ENCODE data around the gene GRIK2.
"Not testable (repeated sequence)": the region's sequence is repeated elsewhere in the genome, so short reads cannot be mapped to it uniquely, and the experiment has no call there.

Gene GRIK2

GRCh38 chr6:101544286-101544685, 150.8 kb downstream of the GRIK2 start:
- no peak for DNase-seq

GRCh38 chr6:101545191-101545590, 151.7 kb downstream of the GRIK2 start:
- no peak for DNase-seq

- no peak for DNase-seq
These were observed 156.9 kb downstream of the GRIK2 start for GRCh38 chr6:101550451-101550850.

DNA sequence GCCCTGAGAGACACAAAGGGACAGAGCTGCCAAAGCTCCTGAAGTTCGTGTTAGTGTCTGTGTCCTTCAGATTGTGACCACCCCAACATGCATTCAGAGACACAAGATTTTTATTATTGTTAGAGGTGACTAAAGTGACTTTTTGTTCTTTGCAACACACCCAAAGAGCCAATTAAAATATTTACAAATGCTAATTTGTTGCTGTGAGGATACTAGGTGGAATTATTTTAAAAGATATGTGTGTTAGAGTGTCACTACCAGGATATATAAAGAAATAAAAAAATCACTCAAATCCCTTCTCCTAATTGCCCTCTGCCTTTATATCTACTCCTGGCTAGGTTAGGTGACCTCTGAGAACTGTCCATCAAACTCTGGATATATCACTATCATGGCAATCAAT, 160.7 kb downstream of the GRIK2 start:
- no peak for DNase-seq

DNA sequence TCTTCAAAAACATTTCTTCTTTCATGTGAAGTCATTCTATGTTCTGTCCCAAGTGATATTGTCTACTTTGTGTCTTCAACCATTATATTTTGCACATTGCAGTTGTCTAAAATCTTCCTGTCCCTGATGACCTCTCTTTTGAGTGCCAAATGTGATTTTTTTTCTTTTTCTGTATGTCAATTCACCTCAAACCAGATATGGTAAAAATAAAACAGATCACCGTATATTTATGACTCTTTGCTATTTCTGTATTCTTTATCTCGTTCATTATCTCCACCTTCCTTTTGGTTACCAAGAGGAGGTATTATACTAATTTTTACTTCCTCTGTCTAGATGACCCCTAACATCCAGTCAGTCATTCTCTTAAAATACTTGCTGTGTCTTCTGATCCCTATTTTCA, 165.2 kb downstream of the GRIK2 start:
- DNase-seq = no peak

DNA sequence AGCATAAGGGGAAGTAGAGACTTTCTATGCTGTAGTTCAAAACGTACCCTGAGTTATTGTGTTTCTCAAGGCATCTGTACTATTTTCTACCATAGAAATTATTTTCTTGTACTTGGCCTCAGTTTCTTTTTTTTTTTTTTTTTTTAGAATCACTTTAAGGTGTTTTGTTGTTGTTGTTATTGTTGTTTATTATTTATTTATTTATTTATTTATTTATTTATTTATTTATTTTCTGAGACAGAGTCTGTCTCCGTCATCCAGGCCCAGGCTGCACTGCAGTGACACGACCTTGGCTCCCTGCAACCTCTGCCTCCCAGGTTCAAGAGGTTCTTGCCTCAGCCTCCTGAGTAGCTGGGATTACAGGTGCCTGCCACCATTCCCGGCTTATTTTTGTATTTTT, 179.1 kb downstream of the GRIK2 start:
- no peak for DNase-seq

DNA sequence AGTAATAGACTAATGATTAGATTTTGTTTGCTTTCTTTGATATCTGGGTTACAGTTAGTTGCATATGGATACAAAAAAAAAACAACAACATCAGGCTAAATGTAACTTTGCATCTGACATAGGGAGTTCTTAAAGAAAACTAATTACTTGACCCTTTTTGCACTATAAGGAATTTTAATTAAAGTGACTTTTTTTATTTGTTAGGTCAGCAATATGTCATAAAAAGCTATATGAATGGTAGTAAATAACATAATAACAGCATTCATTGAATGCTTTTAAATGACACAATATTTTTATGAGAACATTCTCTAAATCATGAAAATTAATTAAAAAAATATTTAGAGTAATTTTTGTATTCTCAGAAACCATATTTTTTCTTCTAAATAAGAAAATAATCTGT, 183.6 kb downstream of the GRIK2 start:
- DNase-seq = no peak

- DNase-seq = no peak
These were observed 184.8 kb downstream of the GRIK2 start for GRCh38 chr6:101578306-101578705.

GRCh38 chr6:101582792-101583191, 189.3 kb downstream of the GRIK2 start:
- no peak for DNase-seq

- DNase-seq = no peak
These were observed 192.0 kb downstream of the GRIK2 start for GRCh38 chr6:101585501-101585900.

DNA sequence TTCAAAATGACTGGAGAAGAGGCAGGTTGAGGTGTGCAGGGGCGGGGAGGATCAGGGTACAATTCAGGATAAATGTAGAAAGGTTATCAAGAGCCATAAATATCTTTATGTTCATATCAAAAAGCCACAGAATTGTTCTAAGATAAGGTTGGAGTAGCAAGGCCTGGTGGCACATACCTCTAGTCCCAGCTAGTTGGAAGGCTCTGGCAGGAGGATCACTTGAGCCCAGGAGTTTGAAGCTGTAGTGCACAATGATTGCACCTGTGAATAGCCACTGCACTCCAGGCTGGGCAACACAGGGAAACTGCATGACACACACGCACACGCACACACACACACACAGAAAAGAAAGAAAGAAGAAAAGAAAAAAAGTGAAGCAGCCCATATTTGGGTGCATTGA, 194.8 kb downstream of the GRIK2 start:
- no peak for DNase-seq

DNA sequence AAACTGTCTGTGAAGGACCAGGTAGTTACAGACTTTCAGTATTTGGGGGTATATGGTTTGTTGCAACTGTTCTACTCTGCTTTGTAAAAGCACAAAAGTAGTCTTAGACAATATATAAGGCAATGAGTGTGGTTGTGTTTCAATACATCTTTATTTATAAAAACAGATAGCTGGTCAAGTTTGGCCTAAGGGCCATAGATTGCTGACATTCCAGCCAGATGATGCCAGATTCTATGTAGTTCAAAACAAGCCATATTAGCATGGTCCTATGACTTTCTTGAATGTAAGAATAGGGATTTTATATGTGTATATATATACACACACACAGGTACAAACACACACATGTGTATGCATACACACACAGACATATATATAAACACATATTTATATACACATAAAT, 201.8 kb downstream of the GRIK2 start:
- DNase-seq = no peak

- DNase-seq = no peak
These were observed 204.2 kb downstream of the GRIK2 start for GRCh38 chr6:101597693-101598092.

DNA sequence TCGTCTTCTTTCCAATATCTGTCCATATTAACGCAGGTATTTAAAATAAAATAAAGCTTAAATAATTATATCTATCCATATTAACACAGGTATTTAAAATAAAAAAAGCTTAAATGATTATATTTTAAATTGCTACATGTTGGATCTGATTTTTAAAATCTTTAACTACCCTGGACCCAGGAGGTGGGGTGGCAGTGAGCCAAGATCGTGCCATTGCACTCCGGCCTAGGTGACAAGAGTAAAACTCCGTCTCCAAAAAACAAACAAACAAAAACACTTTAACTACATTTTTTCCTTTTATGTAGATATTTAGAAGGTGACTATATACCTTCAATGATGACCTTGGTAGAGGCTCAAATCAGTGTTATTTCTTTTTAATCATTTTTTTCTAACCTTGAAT, 211.9 kb downstream of the GRIK2 start:
- no peak for DNase-seq

DNA sequence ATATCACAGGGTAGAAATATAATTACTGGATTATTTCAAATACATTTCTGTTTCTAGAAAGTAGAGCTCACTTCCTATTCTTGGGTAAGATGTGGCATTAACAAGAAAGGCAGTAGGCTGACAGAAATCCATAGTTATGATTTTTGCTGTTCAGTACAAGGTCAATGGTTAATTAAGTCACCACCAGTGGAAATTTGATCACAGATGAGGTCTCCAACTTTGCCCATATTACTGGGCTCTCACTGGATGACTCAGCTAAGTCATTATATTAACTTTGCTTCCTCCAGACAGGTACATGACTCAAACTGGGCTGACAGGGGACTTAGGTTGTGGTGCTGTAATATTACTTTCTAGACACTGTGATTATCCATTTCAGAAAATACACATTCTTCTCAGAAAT, 212.4 kb downstream of the GRIK2 start:
- DNase-seq = no peak

DNA sequence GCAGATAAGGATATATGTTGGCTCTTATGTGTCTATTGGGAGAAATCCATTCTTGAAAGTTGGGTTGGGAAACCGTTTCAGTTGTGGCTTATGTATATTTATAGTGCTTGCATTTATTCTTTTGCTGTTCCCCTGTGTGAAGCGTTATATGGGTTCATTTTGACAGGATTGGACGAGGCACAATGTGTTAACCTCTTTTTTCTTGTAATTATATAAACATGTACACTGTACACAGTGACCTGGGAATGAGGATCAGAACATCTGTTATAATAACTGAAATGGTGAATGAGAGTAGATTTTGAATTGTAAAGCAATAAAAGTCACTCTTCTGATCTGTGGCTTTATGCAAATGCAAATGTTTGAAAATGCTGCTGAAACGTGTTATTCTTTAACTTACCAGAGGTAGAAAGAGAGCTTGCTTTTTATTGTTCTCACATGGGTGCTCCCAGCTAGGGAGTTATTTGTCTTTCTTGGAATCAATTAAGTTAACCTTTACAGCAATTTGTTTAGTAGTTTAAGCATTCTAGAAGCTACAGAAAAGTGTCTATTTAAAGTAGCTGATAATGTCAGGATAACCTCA, 213.7 kb downstream of the GRIK2 start:
- no peak for DNase-seq

DNA sequence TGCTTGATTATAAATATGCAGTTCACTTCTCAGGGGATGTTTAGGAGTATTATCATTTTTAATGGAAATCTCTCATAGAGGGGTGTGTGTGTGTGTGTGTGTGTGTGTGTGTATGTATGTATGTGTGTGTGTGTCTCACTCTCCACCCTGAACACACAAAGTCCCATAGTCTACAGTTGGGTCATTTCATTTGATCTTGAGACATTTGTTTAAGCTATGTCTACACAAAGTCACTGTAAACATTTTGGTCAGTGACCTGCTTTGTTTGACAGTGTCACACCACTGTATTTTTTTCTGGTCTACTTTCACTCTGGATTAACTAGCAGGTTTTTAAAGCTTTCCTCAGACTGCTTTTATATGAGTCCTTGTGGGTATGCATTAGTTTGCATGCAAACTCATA, 215.2 kb downstream of the GRIK2 start:
- no peak for DNase-seq

DNA sequence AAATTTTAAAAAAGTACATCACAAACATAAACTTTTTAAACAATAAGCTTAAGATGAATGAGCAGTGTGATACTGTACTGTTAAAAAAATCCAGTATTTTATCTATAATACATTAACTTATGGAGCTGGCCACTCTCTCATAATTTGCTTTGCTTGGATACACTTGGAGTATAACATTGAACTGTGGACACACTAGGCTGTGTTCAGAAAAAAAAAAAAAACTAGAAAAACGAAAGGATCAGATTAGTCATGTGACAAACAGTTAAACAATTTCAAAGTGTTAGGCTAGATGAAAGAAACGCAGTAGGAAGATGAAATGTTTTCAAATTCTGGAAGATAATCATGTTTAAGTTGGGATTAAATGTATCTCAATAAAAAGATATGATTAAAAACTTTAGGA, 220.0 kb downstream of the GRIK2 start:
- DNase-seq = no peak

GRCh38 chr6:101614774-101615173, 221.3 kb downstream of the GRIK2 start:
- DNase-seq = no peak

- DNase-seq = no peak
These were observed 232.8 kb downstream of the GRIK2 start for GRCh38 chr6:101626269-101626668.

DNA sequence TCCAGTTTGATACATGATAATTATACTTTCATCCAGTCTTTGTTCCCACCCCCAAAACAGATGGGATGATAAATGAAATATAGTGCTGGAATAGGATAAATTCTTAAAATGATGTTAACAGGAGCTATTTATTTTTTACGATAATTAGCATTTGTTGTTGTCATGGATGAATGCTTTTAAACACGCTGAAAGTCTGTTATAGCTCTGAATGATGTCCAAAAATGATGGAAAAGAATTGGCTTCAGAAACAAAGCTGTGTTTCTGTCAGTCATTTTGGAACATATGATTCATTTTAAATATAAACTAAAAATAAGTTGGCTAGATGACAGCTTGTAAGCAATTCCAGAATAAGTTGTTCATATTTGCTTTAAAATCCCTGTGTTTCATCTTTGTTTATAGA, 237.4 kb downstream of the GRIK2 start:
- DNase-seq = no peak

DNA sequence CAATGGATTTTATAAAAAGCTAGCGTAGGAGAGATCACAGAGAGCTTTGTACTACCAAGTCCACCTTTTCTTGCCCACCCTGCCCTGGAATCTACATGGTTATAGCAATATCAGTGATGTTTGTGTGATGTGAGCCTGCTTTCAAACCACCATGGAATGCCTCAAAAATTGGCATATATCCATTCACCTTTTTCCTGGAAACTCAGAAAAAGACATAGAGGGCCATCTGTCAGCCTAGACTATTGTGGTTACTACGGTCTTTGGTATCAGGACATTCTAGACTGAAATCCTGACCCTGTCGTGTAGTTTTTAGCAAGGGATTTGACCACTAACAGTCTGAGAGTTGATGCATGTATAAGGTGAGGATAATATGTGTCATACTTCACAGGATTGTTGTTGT, 239.6 kb downstream of the GRIK2 start:
- no peak for DNase-seq

DNA sequence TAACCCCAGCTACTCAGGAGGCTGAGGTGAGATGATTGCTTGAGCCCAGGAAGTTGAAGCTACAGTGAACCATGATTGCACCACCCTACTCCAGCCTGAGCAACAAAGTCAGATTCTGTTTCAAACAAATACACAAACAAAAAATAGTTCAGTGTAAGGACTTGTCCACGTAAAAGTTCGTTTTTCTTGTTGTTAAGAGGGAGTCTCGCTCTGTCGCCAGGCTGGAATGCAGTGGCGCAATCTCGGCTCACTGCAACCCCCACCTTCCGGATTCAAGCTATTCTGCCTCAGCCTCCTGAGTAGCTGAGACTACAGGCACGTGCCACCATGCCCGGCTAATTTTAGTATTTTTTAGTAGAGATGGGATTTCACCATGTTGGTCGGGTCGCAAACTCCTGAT, 245.4 kb downstream of the GRIK2 start:
- not testable (repeated sequence) for DNase-seq

DNA sequence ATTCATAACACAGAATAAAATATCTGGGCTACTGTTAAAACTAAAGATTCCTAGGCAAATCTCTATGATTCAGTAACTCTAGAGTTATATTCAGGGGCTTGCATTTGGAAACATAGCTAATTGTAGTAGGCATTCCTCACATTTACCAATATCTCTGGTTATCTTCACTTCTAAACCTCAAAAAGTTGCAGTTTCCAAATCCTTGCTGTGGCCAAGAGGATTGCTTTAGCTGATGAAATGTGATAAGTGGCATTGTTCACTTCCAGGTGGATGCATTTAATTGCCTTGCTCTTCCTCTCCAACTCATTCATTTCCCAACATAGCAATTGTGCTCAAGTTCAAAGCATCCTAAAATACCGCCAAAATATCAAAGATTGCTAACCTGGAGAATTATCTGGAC, 246.6 kb downstream of the GRIK2 start:
- no peak for DNase-seq

GRCh38 chr6:101645770-101646169, 252.3 kb downstream of the GRIK2 start:
- no peak for DNase-seq

Data from activated naive CD4-positive, alpha-beta T cell treated with anti-CD3 and anti-CD28 coated beads, Interleukin-2, amount 50 U/mL, for 16 hours (primary cell).